K562 (cell line): ENCODE measurements around the gene HSPB6. TPM values are rescaled to one million over a fixed set of nuclear protein-coding genes. Genes with fewer than 3 reads are reported as not detected.

Experiments
- ARID3B ChIP-seq: fragments of 250-450 bp; sonication (Bioruptor Pico); IDR thresholded peaks from 2 replicates; pipeline ENCODE4 v1.4.0; 2020; ENCODE audit warnings: borderline replicate concordance
- ARNT ChIP-seq, 2 experiments: fragments of 450-650 bp; IDR thresholded peaks; 2 replicates each; pipeline ENCODE4 v1.6.1; 2016; ENCODE audit warnings: mild to moderate bottlenecking in 1 of 2
- ATF1 ChIP-seq, 2 experiments: fragments of 450-650 bp in 1 of 2; IDR thresholded peaks; 2 replicates each; pipeline ENCODE4 v1.6.1; 2016; ENCODE audit warnings: missing compliant biosample characterization in 1 of 2, missing genetic modification characterization in 1 of 2
- ATF3 ChIP-seq, 2 experiments: fragments of 450-650 bp in 1 of 2; sonication (generic) in 1 of 2; formaldehyde crosslinking in 1 of 2; IDR thresholded peaks in 1 of 2; conservative IDR thresholded peaks in 1 of 2; 2 replicates each; pipeline versions ENCODE4 v1.6.1 to v1.8.1; 2016 to 2023; ENCODE audit warnings: mild to moderate bottlenecking in 2 of 2, moderate library complexity in 2 of 2, inconsistent platforms in 1 of 2, missing genetic modification reagents in 1 of 2
- ATF7 ChIP-seq: fragments of 450-650 bp; IDR thresholded peaks from 2 replicates; pipeline ENCODE4 v1.7.1; 2014; ENCODE audit warnings: mild to moderate bottlenecking, moderate library complexity
- CHD1 ChIP-seq: fragments of 200-600 bp; sonication (generic); IDR thresholded peaks from one replicate; pipeline ENCODE4 v1.6.1; 2012; ENCODE audit warnings: mild to moderate bottlenecking, moderate library complexity, low read length, inconsistent platforms
- DDX20 ChIP-seq: fragments of 450-650 bp; IDR thresholded peaks from 2 replicates; pipeline ENCODE4 v1.6.1; 2016; ENCODE audit warnings: missing genetic modification characterization, low read depth, mild to moderate bottlenecking, missing compliant biosample characterization, moderate library complexity
- GATAD2B ChIP-seq: fragments of 450-650 bp; IDR thresholded peaks from 2 replicates; pipeline ENCODE4 v1.6.1; 2017; ENCODE audit warnings: mild to moderate bottlenecking, borderline replicate concordance
- HMG20A ChIP-seq: fragments of 450-650 bp; formaldehyde crosslinking; conservative IDR thresholded peaks from 2 replicates; pipeline ENCODE4 v1.4.0; 2020; ENCODE audit warnings: mild to moderate bottlenecking, mixed read lengths
- HNRNPK ChIP-seq: fragments of 200-400 bp; formaldehyde crosslinking; IDR thresholded peaks from one replicate; pipeline ENCODE4 v1.6.1; 2018; ENCODE audit warnings: mild to moderate bottlenecking, low read depth, low read length; ENCODE audit not compliant: poor library complexity, severe bottlenecking
- KLF6 ChIP-seq: fragments of 250-450 bp; sonication (Bioruptor Pico); IDR thresholded peaks from 2 replicates; pipeline ENCODE4 v1.4.0; 2020; ENCODE audit warnings: mild to moderate bottlenecking, moderate library complexity, borderline replicate concordance
- MCM2 ChIP-seq: fragments of 450-650 bp; IDR thresholded peaks from 2 replicates; pipeline ENCODE4 v1.6.1; 2017; ENCODE audit warnings: low read depth, mild to moderate bottlenecking
- MEF2A ChIP-seq: IDR thresholded peaks from 2 replicates; pipeline ENCODE4 v1.6.1; 2011; ENCODE audit warnings: low read depth, mild to moderate bottlenecking, low read length, moderate library complexity; ENCODE audit not compliant: control insufficient read depth
- NFE2L1 ChIP-seq: fragments of 450-650 bp; IDR thresholded peaks from 2 replicates; pipeline ENCODE4 v1.6.1; 2016; ENCODE audit warnings: missing genetic modification characterization, low read depth, mild to moderate bottlenecking, missing compliant biosample characterization, moderate library complexity, borderline replicate concordance
- NR3C1 ChIP-seq: sonication (generic); formaldehyde crosslinking; IDR thresholded peaks from 2 replicates; pipeline ENCODE4 v1.8.1; 2022; ENCODE audit warnings: missing genetic modification reagents
- NRF1 ChIP-seq, 2 experiments: fragments of 450-650 bp; IDR thresholded peaks in 1 of 2; conservative IDR thresholded peaks in 1 of 2; 2 replicates each; pipeline ENCODE4 v1.6.1; 2014; ENCODE audit warnings: mild to moderate bottlenecking in 2 of 2
- PHF8 ChIP-seq: fragments of 200-600 bp; sonication (generic); IDR thresholded peaks from 2 replicates; pipeline ENCODE4 v1.6.1; 2012; ENCODE audit warnings: mixed run types, mild to moderate bottlenecking, inconsistent platforms, low read length, moderate library complexity, borderline replicate concordance
- RBBP5 ChIP-seq: fragments of 200-600 bp; sonication (generic); IDR thresholded peaks from 2 replicates; pipeline ENCODE4 v1.6.1; 2012; ENCODE audit warnings: borderline replicate concordance, mild to moderate bottlenecking, low read length, control low read depth, inconsistent platforms; ENCODE audit not compliant: insufficient read depth, poor library complexity, severe bottlenecking
- RBM15 ChIP-seq: fragments of 200-400 bp; formaldehyde crosslinking; IDR thresholded peaks from 2 replicates; pipeline ENCODE4 v1.6.1; 2018; ENCODE audit warnings: mild to moderate bottlenecking, low read length, moderate library complexity; ENCODE audit not compliant: insufficient read depth
- SAFB ChIP-seq: fragments of 200-400 bp; formaldehyde crosslinking; IDR thresholded peaks from 2 replicates; pipeline ENCODE4 v1.6.1; 2017; ENCODE audit warnings: low read depth, low read length, borderline replicate concordance
- TCF7L2 ChIP-seq: fragments of 150-350 bp; IDR thresholded peaks from 2 replicates; pipeline ENCODE4 v1.6.1; 2016; ENCODE audit warnings: low read depth, mild to moderate bottlenecking, low read length, moderate library complexity
- ZNF146 ChIP-seq: IDR thresholded peaks from one replicate; pipeline ENCODE4 v1.6.1; 2018; ENCODE audit warnings: missing compliant biosample characterization; ENCODE audit not compliant: unreplicated experiment
- ZNF23 ChIP-seq: fragments of 250-450 bp; sonication (Bioruptor Pico); IDR thresholded peaks from 2 replicates; pipeline ENCODE4 v1.4.0; 2020; ENCODE audit warnings: mild to moderate bottlenecking
- ZNF253 ChIP-seq: fragments of 250-450 bp; sonication (Bioruptor Pico); conservative IDR thresholded peaks from 2 replicates; pipeline ENCODE4 v1.6.1; 2021; ENCODE audit warnings: mild to moderate bottlenecking
- ZNF699 ChIP-seq: fragments of 250-450 bp; sonication (Bioruptor Pico); IDR thresholded peaks from 2 replicates; pipeline ENCODE4 v1.8.0; 2021; ENCODE audit warnings: mild to moderate bottlenecking, moderate library complexity; ENCODE audit not compliant: insufficient replicate concordance
- polyA plus RNA-seq, 8 experiments: library from polyadenylated mRNA; depleted of rRNA in 4 of 8; stranded (reverse) in 5 of 8; unstranded in 3 of 8; fragments of >200 nt; fragmentation: Nextera tagmentation in 2 of 8; fragmentation: Illumina TruSeq in 1 of 8; extraction: Ambion mirVana in 2 of 8; extraction: Trizol in 1 of 8; gene quantifications; 2 replicates each; pipeline versions ENCODE4 v1.2.1 to v1.2.3, GENCODE V29; 2011 to 2014; ENCODE audit warnings: inconsistent platforms in 1 of 8, missing spikeins in 1 of 8
- total RNA-seq, 7 experiments: library from RNA; depleted of rRNA in 6 of 7; stranded (reverse); fragments of >200 nt in 6 of 7; fragmentation: Illumina TruSeq in 2 of 7; extraction: Trizol in 2 of 7; gene quantifications; 2 replicates each; pipeline versions ENCODE4 v1.2.1 to v1.2.3, GENCODE V29; 2011 to 2021; ENCODE audit warnings: low replicate concordance in 1 of 7

Gene HSPB6
- total and polyA plus RNA-seq, 9 of the 15 experiments (the other 6 are each of a cell fraction or from before 2014, with no cell fraction given) = 0.55 TPM; not detected in 8

DNA sequence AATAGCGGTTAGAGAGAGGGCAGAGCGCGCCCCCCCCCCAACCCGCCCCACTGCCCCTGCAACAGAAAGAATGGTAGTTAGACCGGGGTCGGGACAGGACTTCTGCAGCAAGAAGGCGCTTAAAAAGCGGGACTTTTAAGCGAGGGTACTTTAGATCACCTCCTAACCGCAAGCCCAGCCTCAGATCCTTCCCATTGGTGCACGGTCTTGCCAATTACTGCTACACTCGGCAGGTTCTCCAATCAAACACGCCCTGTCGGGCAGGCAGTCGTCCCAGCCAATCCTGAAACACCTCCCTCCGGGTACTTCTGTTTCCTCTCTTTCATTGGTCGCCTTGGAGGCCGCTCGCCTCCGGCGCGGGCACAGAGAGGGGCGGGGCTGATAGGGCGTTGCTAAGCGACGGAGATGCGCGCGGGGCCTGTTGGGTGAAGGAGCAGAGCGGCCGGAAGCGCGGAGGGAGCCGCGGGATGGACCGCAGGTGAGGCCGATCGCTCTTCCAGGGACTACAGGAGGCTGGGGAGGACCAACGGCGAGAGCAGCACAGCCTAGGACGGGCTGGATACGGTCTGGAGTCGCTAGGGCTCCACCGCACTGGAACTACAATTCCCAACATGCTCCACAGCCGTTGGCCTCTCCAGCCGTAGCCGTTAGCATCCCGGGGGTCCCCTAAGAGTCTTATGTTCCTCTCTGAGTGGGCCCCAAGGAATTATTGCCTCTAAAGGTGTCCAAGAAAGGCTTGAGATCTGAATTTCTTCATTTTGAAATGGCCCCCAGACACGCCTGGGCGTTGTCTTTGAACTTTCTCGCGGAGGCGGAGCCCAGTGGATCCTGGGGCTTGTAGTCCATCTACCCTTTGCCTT lies 1.1 kb upstream of the HSPB6 start, which contains the start of gene PROSER3 (continued):
- no peak for TF ChIP-seq MEF2A
- no peak for TF ChIP-seq MCM2
- TF ChIP-seq HMG20A (CRISPR knock-in tag) = no peak
- TF ChIP-seq ZNF23 = no peak
- no peak for TF ChIP-seq ATF3 (IDR thresholded peaks at IDR 0.05)
- no peak for TF ChIP-seq ATF3 (CRISPR knock-in tag; conservative IDR thresholded peaks at IDR 0.05)
- TF ChIP-seq ARNT (IDR thresholded peaks at IDR 0.05) = no peak
- TF ChIP-seq RBM15 = no peak
- no peak for TF ChIP-seq CHD1
- no peak for TF ChIP-seq GATAD2B
- no peak for TF ChIP-seq NR3C1
- TF ChIP-seq NFE2L1 = no peak
- peak; percentile 85; the same call in 1 of the 2 replicates for TF ChIP-seq KLF6 (CRISPR knock-in tag)
- TF ChIP-seq NRF1 (conservative IDR thresholded peaks at IDR 0.05 in 1 of 2, IDR thresholded peaks at IDR 0.05 in 1 of 2) = peak; percentile 84 to 88
- peak; percentile 95 for TF ChIP-seq RBBP5
- peak; percentile 64 for TF ChIP-seq ATF7
- no peak for TF ChIP-seq SAFB
- no peak for TF ChIP-seq HNRNPK
- TF ChIP-seq ARID3B = no peak
- no peak for TF ChIP-seq ZNF699 (CRISPR knock-in tag)
- TF ChIP-seq DDX20 = no peak
- TF ChIP-seq TCF7L2 = no peak
- no peak for TF ChIP-seq ZNF253
- peak; percentile 89 for TF ChIP-seq PHF8
- TF ChIP-seq ATF1 (CRISPR knock-in tag; IDR thresholded peaks at IDR 0.05) = no peak
- peak; percentile 87 for TF ChIP-seq ATF1 (tag; IDR thresholded peaks at IDR 0.05)
- TF ChIP-seq ZNF146 (CRISPR knock-in tag) = no peak
